RWPE2 (cell line): ENCODE data around the gene HOXB6.

ENCODE experiments used
- ATAC-seq: fragments of 200-7000 bp; cut with Tn5 transposase; 3 replicates; pipeline ENCODE4 v1.9.1; 2021; ENCODE audit warnings: low read depth
- DNase-seq: peaks from one replicate; pipeline ENCODE4 v3.0.0-alpha.2; 2020; ENCODE audit warnings: low spot score
- H3K27ac ChIP-seq: fragments of 450-650 bp; 2 replicates; pipeline ENCODE4 v1.5.1; 2017; ENCODE audit warnings: mild to moderate bottlenecking; ENCODE audit not compliant: poor library complexity, severe bottlenecking
- H3K27me3 ChIP-seq: fragments of 250-450 bp; sonication (Bioruptor Pico); 2 replicates; pipeline ENCODE4 v1.5.1; 2021; ENCODE audit warnings: mild to moderate bottlenecking, moderate library complexity; ENCODE audit not compliant: insufficient read depth, poor library complexity, severe bottlenecking
- H3K36me3 ChIP-seq: fragments of 250-450 bp; sonication (Bioruptor Pico); 2 replicates; pipeline ENCODE4 v1.5.1; 2020; ENCODE audit warnings: low read depth, mild to moderate bottlenecking, moderate library complexity
- H3K4me1 ChIP-seq: fragments of 250-450 bp; sonication (Bioruptor Pico); 2 replicates; pipeline ENCODE4 v1.5.1; 2021; ENCODE audit warnings: mild to moderate bottlenecking, moderate library complexity; ENCODE audit not compliant: insufficient read depth, poor library complexity, severe bottlenecking
- H3K4me3 ChIP-seq: fragments of 250-450 bp; sonication (Bioruptor Pico); 2 replicates; pipeline ENCODE4 v1.5.1; 2021; ENCODE audit warnings: mild to moderate bottlenecking, moderate library complexity; ENCODE audit not compliant: severe bottlenecking
- H3K9me3 ChIP-seq: fragments of 250-450 bp; sonication (Bioruptor Pico); 2 replicates; pipeline ENCODE4 v1.5.1; 2021; ENCODE audit warnings: mild to moderate bottlenecking, moderate library complexity; ENCODE audit not compliant: severe bottlenecking
- CTCF ChIP-seq: fragments of 450-650 bp; IDR thresholded peaks from one replicate; pipeline ENCODE4 v1.5.1; 2017; ENCODE audit warnings: mild to moderate bottlenecking, moderate library complexity; ENCODE audit not compliant: poor library complexity, severe bottlenecking

The HOXB6 gene

GRCh38 chr17:48558057-48558830, 46.5 kb downstream of the HOXB6 start:
- no peak for TF ChIP-seq CTCF
- ATAC-seq = no peak
- Histone ChIP-seq H3K4me3 (no peak overlapping the region), H3K27ac (no peak overlapping the region), H3K9me3 (no peaks in the 10 kb centered on the region), H3K27me3 (no peaks in the 10 kb centered on the region), H3K4me1 (peaks cover 15% of the 10 kb centered on the region), H3K36me3 (peaks cover 6% of the 10 kb centered on the region; the same call in 1 of the 2 replicates)
- no peak for DNase-seq

- no peak for ATAC-seq
- no peaks in the 10 kb centered on the region for H3K27me3 ChIP-seq
Observed at GRCh38 chr17:48556576-48557401, 48.0 kb downstream of the HOXB6 start.

GRCh38 chr17:48556229-48556575, 48.6 kb downstream of the HOXB6 start:
- Histone ChIP-seq H3K36me3 (0 out of 2 replicates have a peak, but pooled peaks cover 3% of the 10 kb centered on the region), H3K27me3 (no peaks in the 10 kb centered on the region), H3K4me1 (peaks cover 15% of the 10 kb centered on the region), H3K9me3 (no peaks in the 10 kb centered on the region), H3K4me3 (no peak overlapping the region), H3K27ac (no peak overlapping the region)
- TF ChIP-seq CTCF = no peak
- DNase-seq (no peak), ATAC-seq (no peak)

More at GRCh38 chr17:48556576-48557401, 48.0 kb downstream of the HOXB6 start:
- H3K4me3 ChIP-seq = no peak overlapping the region
- H3K4me1 ChIP-seq = peaks cover 15% of the 10 kb centered on the region
- no peak for DNase-seq
- 0 out of 2 replicates have a peak, but pooled peaks cover 3% of the 10 kb centered on the region for H3K36me3 ChIP-seq
- no peaks in the 10 kb centered on the region for H3K9me3 ChIP-seq
- TF ChIP-seq CTCF = no peak
- peak overlapping the region; percentile 17 for H3K27ac ChIP-seq

GRCh38 chr17:48555258-48556228, 49.2 kb downstream of the HOXB6 start:
- ATAC-seq = peak; percentile 54
- peaks cover 5% of the 10 kb centered on the region; the same call in 1 of the 2 replicates for H3K36me3 ChIP-seq
- H3K27ac ChIP-seq = peak overlapping the region; percentile 36
- H3K27me3 ChIP-seq = no peaks in the 10 kb centered on the region
- H3K4me1 ChIP-seq = peaks cover 15% of the 10 kb centered on the region
- DNase-seq = no peak
- H3K9me3 ChIP-seq = no peaks in the 10 kb centered on the region
- no peak for TF ChIP-seq CTCF
- H3K4me3 ChIP-seq = peak overlapping the region; percentile 31
